HG03354 (cell line): ENCODE measurements around the gene TSPAN17.

ENCODE experiments used
- ATAC-seq: cut with Tn5 transposase; IDR thresholded peaks from one replicate; pipeline ENCODE4 v1.9.1; 2021; ENCODE audit warnings: mild to moderate bottlenecking; ENCODE audit not compliant: unreplicated experiment, poor library complexity, severe bottlenecking

Gene TSPAN17

GRCh38 chr5:176637556-176637955 is 9.7 kb upstream of the TSPAN17 start:
- no peak for ATAC-seq

GRCh38 chr5:176638437-176638836 is 8.8 kb upstream of the TSPAN17 start:
- no peak for ATAC-seq

GRCh38 chr5:176639208-176639607 is 8.1 kb upstream of the TSPAN17 start:
- no peak for ATAC-seq

- ATAC-seq: no peak
These were observed 7.3 kb upstream of the TSPAN17 start for GRCh38 chr5:176639981-176640380.

- ATAC-seq: no peak
These were observed 6.7 kb upstream of the TSPAN17 start for GRCh38 chr5:176640616-176641015.

GRCh38 chr5:176642675-176643490 is 4.4 kb upstream of the TSPAN17 start:
- ATAC-seq: no peak

- no peak for ATAC-seq
These were observed 3.6 kb upstream of the TSPAN17 start for GRCh38 chr5:176643491-176644219.

GRCh38 chr5:176644294-176644693 is 3.0 kb upstream of the TSPAN17 start:
- no peak for ATAC-seq

- ATAC-seq: no peak
These were observed 2.2 kb upstream of the TSPAN17 start for GRCh38 chr5:176644878-176645670.

- no peak for ATAC-seq
These were observed 1.1 kb upstream of the TSPAN17 start for GRCh38 chr5:176646049-176646706.

GRCh38 chr5:176646707-176647029 is 616 bp upstream of the TSPAN17 start:
- ATAC-seq: no peak

GRCh38 chr5:176647843-176648473 is 674 bp downstream of the TSPAN17 start:
- ATAC-seq: no peak

GRCh38 chr5:176648474-176649194 is 1.4 kb downstream of the TSPAN17 start:
- no peak for ATAC-seq

- no peak for ATAC-seq
These were observed 3.1 kb downstream of the TSPAN17 start for GRCh38 chr5:176650354-176650884.

GRCh38 chr5:176651472-176651980 is 4.2 kb downstream of the TSPAN17 start:
- ATAC-seq: no peak

- no peak for ATAC-seq
These were observed 4.9 kb downstream of the TSPAN17 start for GRCh38 chr5:176652136-176652535.

- no peak for ATAC-seq
These were observed 6.4 kb downstream of the TSPAN17 start for GRCh38 chr5:176653401-176654385.
